ENCODE data around the gene CDC123.
"Not testable (repeated sequence)": the region's sequence is repeated elsewhere in the genome, so short reads cannot be mapped to it uniquely, and the experiment has no call there.

CDC123 gene

GRCh38 chr10:12234687-12235086 is 38.7 kb downstream of the CDC123 start:
- H3K27me3 Mint-ChIP-seq; H3K27ac Mint-ChIP-seq; H3K4me3 Mint-ChIP-seq; H3K4me1 Mint-ChIP-seq; H3K9me3 Mint-ChIP-seq; ATAC-seq (ENCODE audit: low read depth); DNase-seq (ENCODE audit: low spot score in 2 of 2): not testable (repeated sequence)
- H3K36me3 Mint-ChIP-seq: peaks cover 24% of the 10 kb centered on the region

GRCh38 chr10:12235116-12235694 is 39.2 kb downstream of the CDC123 start:
- Mint-ChIP-seq H3K27me3 (no peaks in the 10 kb centered on the region), H3K4me1 (peaks cover 3% of the 10 kb centered on the region), H3K27ac (no peak overlapping the region), H3K4me3 (no peak overlapping the region), H3K36me3 (peaks cover 23% of the 10 kb centered on the region), H3K9me3 (no peaks in the 10 kb centered on the region)
- DNase-seq (ENCODE audit: low spot score in 2 of 2) (no peak), ATAC-seq (ENCODE audit: low read depth) (no peak)

- Mint-ChIP-seq H3K4me1 (peaks cover 7% of the 10 kb centered on the region), H3K36me3 (peaks cover 26% of the 10 kb centered on the region), H3K9me3 (no peaks in the 10 kb centered on the region), H3K27me3 (no peaks in the 10 kb centered on the region), H3K4me3 (no peak overlapping the region), H3K27ac (peak overlapping the region; percentile 50)
- ATAC-seq (ENCODE audit: low read depth): no peak
- no peak for DNase-seq (ENCODE audit: low spot score in 2 of 2)
Observed at GRCh38 chr10:12235796-12236195, 39.8 kb downstream of the CDC123 start.

GRCh38 chr10:12237265-12238220 is 41.6 kb downstream of the CDC123 start:
- Mint-ChIP-seq H3K27ac (peak overlapping the region; percentile 50), H3K4me3 (no peak overlapping the region), H3K27me3 (no peaks in the 10 kb centered on the region), H3K9me3 (no peaks in the 10 kb centered on the region), H3K36me3 (peaks cover 31% of the 10 kb centered on the region), H3K4me1 (peaks cover 22% of the 10 kb centered on the region)
- DNase-seq (ENCODE audit: low spot score in 2 of 2) (no peak), ATAC-seq (ENCODE audit: low read depth) (no peak)

- H3K9me3 Mint-ChIP-seq: no peaks in the 10 kb centered on the region
Observed at GRCh38 chr10:12238821-12239220, 42.8 kb downstream of the CDC123 start.

GRCh38 chr10:12241810-12242529 is 46.0 kb downstream of the CDC123 start:
- DNase-seq (ENCODE audit: low spot score in 2 of 2): no peak
- peaks cover 31% of the 10 kb centered on the region for H3K36me3 Mint-ChIP-seq
- H3K9me3 Mint-ChIP-seq: no peaks in the 10 kb centered on the region
- H3K4me3 Mint-ChIP-seq: peak overlapping the region; percentile 72
- ATAC-seq (ENCODE audit: low read depth): peak; percentile 11
- no peaks in the 10 kb centered on the region for H3K27me3 Mint-ChIP-seq
- H3K4me1 Mint-ChIP-seq: peaks cover 41% of the 10 kb centered on the region
- H3K27ac Mint-ChIP-seq: peak overlapping the region; percentile 99

More at GRCh38 chr10:12238821-12239220, 42.8 kb downstream of the CDC123 start:
- Mint-ChIP-seq H3K4me1 (peaks cover 28% of the 10 kb centered on the region), H3K27me3 (no peaks in the 10 kb centered on the region), H3K4me3 (no peak overlapping the region), H3K36me3 (peaks cover 29% of the 10 kb centered on the region), H3K27ac (no peak overlapping the region)
- no peak for DNase-seq (ENCODE audit: low spot score in 2 of 2)
- ATAC-seq (ENCODE audit: low read depth): no peak

- Mint-ChIP-seq H3K4me1 (peaks cover 43% of the 10 kb centered on the region), H3K27me3 (no peaks in the 10 kb centered on the region), H3K9me3 (no peaks in the 10 kb centered on the region), H3K27ac (peak overlapping the region; percentile 99), H3K4me3 (peak overlapping the region; percentile 72), H3K36me3 (peaks cover 34% of the 10 kb centered on the region)
- ATAC-seq (ENCODE audit: low read depth) (peak; percentile 92), DNase-seq (ENCODE audit: low spot score in 2 of 2) (peak; percentile 43 to 78)
Observed at GRCh38 chr10:12243864-12244620, 48.1 kb downstream of the CDC123 start.

- ATAC-seq (ENCODE audit: low read depth) (no peak), DNase-seq (ENCODE audit: low spot score in 2 of 2) (no peak)
- H3K36me3 Mint-ChIP-seq: peaks cover 18% of the 10 kb centered on the region
- H3K4me1 Mint-ChIP-seq: peaks cover 18% of the 10 kb centered on the region
- no peak overlapping the region for H3K4me3 Mint-ChIP-seq
- H3K9me3 Mint-ChIP-seq: no peaks in the 10 kb centered on the region
- no peaks in the 10 kb centered on the region for H3K27me3 Mint-ChIP-seq
- peak overlapping the region; percentile 2 for H3K27ac Mint-ChIP-seq
Observed at GRCh38 chr10:12250181-12250580, 54.2 kb downstream of the CDC123 start.

GRCh38 chr10:12250702-12251101 is 54.7 kb downstream of the CDC123 start:
- peaks cover 18% of the 10 kb centered on the region for H3K4me1 Mint-ChIP-seq
- not testable (repeated sequence) for H3K4me3 Mint-ChIP-seq; ATAC-seq (ENCODE audit: low read depth); H3K9me3 Mint-ChIP-seq; H3K27me3 Mint-ChIP-seq; H3K27ac Mint-ChIP-seq; DNase-seq (ENCODE audit: low spot score in 2 of 2)
- H3K36me3 Mint-ChIP-seq: peaks cover 18% of the 10 kb centered on the region

GRCh38 chr10:12251581-12251980 is 55.6 kb downstream of the CDC123 start:
- peaks cover 17% of the 10 kb centered on the region for H3K4me1 Mint-ChIP-seq
- no peak overlapping the region for H3K4me3 Mint-ChIP-seq
- no peak overlapping the region for H3K27ac Mint-ChIP-seq
- DNase-seq (ENCODE audit: low spot score in 2 of 2): no peak
- no peak for ATAC-seq (ENCODE audit: low read depth)
- H3K9me3 Mint-ChIP-seq: no peaks in the 10 kb centered on the region
- peaks cover 16% of the 10 kb centered on the region for H3K36me3 Mint-ChIP-seq
- no peaks in the 10 kb centered on the region for H3K27me3 Mint-ChIP-seq

GRCh38 chr10:12252882-12253546 is 57.0 kb downstream of the CDC123 start:
- Mint-ChIP-seq H3K4me3 (peak overlapping the region; percentile 78), H3K27me3 (no peaks in the 10 kb centered on the region), H3K4me1 (peaks cover 11% of the 10 kb centered on the region), H3K9me3 (no peaks in the 10 kb centered on the region), H3K27ac (peak overlapping the region; percentile 97), H3K36me3 (peaks cover 8% of the 10 kb centered on the region)
- DNase-seq (ENCODE audit: low spot score in 2 of 2): peak; percentile 53 to 77
- peak; percentile 97 for ATAC-seq (ENCODE audit: low read depth)

GRCh38 chr10:12255048-12255447 is 59.1 kb downstream of the CDC123 start:
- H3K36me3 Mint-ChIP-seq: peaks cover 6% of the 10 kb centered on the region
- no peak overlapping the region for H3K27ac Mint-ChIP-seq
- no peak overlapping the region for H3K4me3 Mint-ChIP-seq
- DNase-seq (ENCODE audit: low spot score in 2 of 2) (no peak), ATAC-seq (ENCODE audit: low read depth) (no peak)
- H3K9me3 Mint-ChIP-seq: no peaks in the 10 kb centered on the region
- H3K27me3 Mint-ChIP-seq: no peaks in the 10 kb centered on the region
- peaks cover 11% of the 10 kb centered on the region for H3K4me1 Mint-ChIP-seq

- DNase-seq (ENCODE audit: low spot score in 2 of 2) (no peak), ATAC-seq (ENCODE audit: low read depth) (no peak)
Observed at GRCh38 chr10:12259988-12260387, 64.0 kb downstream of the CDC123 start.

More at GRCh38 chr10:12259988-12260387, 64.0 kb downstream of the CDC123 start:
- H3K4me1 Mint-ChIP-seq: peaks cover 14% of the 10 kb centered on the region
- H3K27ac Mint-ChIP-seq: no peak overlapping the region
- peaks cover 4% of the 10 kb centered on the region for H3K36me3 Mint-ChIP-seq
- no peak overlapping the region for H3K4me3 Mint-ChIP-seq
- H3K9me3 Mint-ChIP-seq: no peaks in the 10 kb centered on the region
- H3K27me3 Mint-ChIP-seq: no peaks in the 10 kb centered on the region

All from memory B cell (primary cell).